Mesenchymal stem cell (in vitro differentiated cells and primary cell): ENCODE measurements around the gene PKD2L2.

ENCODE experiments used
- DNase-seq: peaks from one replicate; pipeline ENCODE4 v3.0.0-alpha.2; 2013
- H2AFZ ChIP-seq: one replicate; pipeline ENCODE4 v1.6.1; 2013; ENCODE audit warnings: low read depth, mild to moderate bottlenecking, control low read depth, inconsistent platforms, low read length, moderate library complexity
- H2AK5ac ChIP-seq: 2 replicates; pipeline ENCODE4 v1.6.1; 2013; ENCODE audit warnings: low read length, moderate library complexity, mild to moderate bottlenecking, inconsistent platforms; ENCODE audit not compliant: severe bottlenecking
- H2BK120ac ChIP-seq: one replicate; pipeline ENCODE4 v1.6.1; 2013; ENCODE audit warnings: low read depth, mild to moderate bottlenecking, inconsistent platforms, low read length, moderate library complexity
- H2BK12ac ChIP-seq, 2 experiments: one replicate each; pipeline ENCODE4 v1.6.1; 2013; ENCODE audit warnings: inconsistent platforms in 2 of 2, low read length in 2 of 2, mild to moderate bottlenecking in 2 of 2, moderate library complexity in 2 of 2, control low read depth in 1 of 2
- H2BK15ac ChIP-seq: one replicate; pipeline ENCODE4 v1.6.1; 2013; ENCODE audit warnings: mild to moderate bottlenecking, low read depth, inconsistent platforms; ENCODE audit not compliant: poor library complexity, severe bottlenecking
- H2BK5ac ChIP-seq: 2 replicates; pipeline ENCODE4 v1.6.1; 2013; ENCODE audit warnings: low read depth, mild to moderate bottlenecking, low read length, control low read depth, inconsistent platforms; ENCODE audit not compliant: poor library complexity, severe bottlenecking
- H3K14ac ChIP-seq, 2 experiments: one replicate each; pipeline ENCODE4 v1.6.1; 2013; ENCODE audit warnings: inconsistent platforms in 2 of 2, low read length in 2 of 2, control low read depth in 1 of 2, mild to moderate bottlenecking in 1 of 2, moderate library complexity in 1 of 2
- H3K18ac ChIP-seq, 2 experiments: one replicate each; pipeline ENCODE4 v1.6.1; 2013; ENCODE audit warnings: inconsistent platforms in 2 of 2, low read length in 2 of 2, control low read depth in 1 of 2, low read depth in 1 of 2, mild to moderate bottlenecking in 1 of 2
- H3K23ac ChIP-seq, 2 experiments: one replicate each; pipeline ENCODE4 v1.6.1; 2013; ENCODE audit warnings: inconsistent platforms in 2 of 2, low read length in 2 of 2, mild to moderate bottlenecking in 2 of 2, moderate library complexity in 2 of 2, control low read depth in 1 of 2
- H3K27ac ChIP-seq: 2 replicates; pipeline ENCODE4 v1.5.1; 2013; ENCODE audit warnings: mild to moderate bottlenecking, moderate library complexity, low read length, control low read depth, inconsistent platforms; ENCODE audit not compliant: poor library complexity, severe bottlenecking
- H3K27me3 ChIP-seq, 2 experiments: 2 replicates each; pipeline versions ENCODE4 v1.6.1 to v1.7.0; 2013; ENCODE audit warnings: low read length in 2 of 2, mild to moderate bottlenecking in 2 of 2, moderate library complexity in 2 of 2, control low read depth in 1 of 2, inconsistent platforms in 1 of 2; ENCODE audit not compliant: control insufficient read depth in 1 of 2, insufficient read depth in 1 of 2
- H3K36me3 ChIP-seq, 2 experiments: 2 replicates each; pipeline versions ENCODE4 v1.6.1 to v1.7.0; 2013; ENCODE audit warnings: low read length in 2 of 2, control low read depth in 1 of 2, inconsistent platforms in 1 of 2, low read depth in 1 of 2, mild to moderate bottlenecking in 1 of 2; ENCODE audit not compliant: insufficient read depth in 2 of 2, control insufficient read depth in 1 of 2
- H3K4ac ChIP-seq, 2 experiments: one replicate each; pipeline ENCODE4 v1.6.1; 2013; ENCODE audit warnings: inconsistent platforms in 2 of 2, low read length in 2 of 2, mild to moderate bottlenecking in 2 of 2, moderate library complexity in 2 of 2, control low read depth in 1 of 2, low read depth in 1 of 2
- H3K4me1 ChIP-seq: 2 replicates; pipeline ENCODE4 v1.6.1; 2013; ENCODE audit warnings: low read depth, low read length, control low read depth; ENCODE audit not compliant: control insufficient read depth, insufficient read depth
- H3K4me2 ChIP-seq: 2 replicates; pipeline ENCODE4 v1.6.1; 2013; ENCODE audit warnings: low read length, mild to moderate bottlenecking, inconsistent platforms; ENCODE audit not compliant: poor library complexity, severe bottlenecking
- H3K4me3 ChIP-seq, 2 experiments: 2 replicates each; pipeline versions ENCODE4 v1.5.1 to v1.7.0; 2013; ENCODE audit warnings: low read length in 2 of 2, mild to moderate bottlenecking in 2 of 2, control low read depth in 1 of 2, low read depth in 1 of 2; ENCODE audit not compliant: insufficient read depth in 1 of 2
- H3K79me1 ChIP-seq: replicated peaks from 2 replicates; pipeline ENCODE4 v1.6.1; 2013; ENCODE audit warnings: mild to moderate bottlenecking, control low read depth, low read length, inconsistent platforms; ENCODE audit not compliant: poor library complexity, severe bottlenecking
- H3K9ac ChIP-seq: 2 replicates; pipeline ENCODE4 v1.7.0; 2013; ENCODE audit warnings: mild to moderate bottlenecking, low read length, moderate library complexity
- H3K9me3 ChIP-seq: 2 replicates; pipeline ENCODE4 v1.7.0; 2013; ENCODE audit warnings: mild to moderate bottlenecking, low read length; ENCODE audit not compliant: control insufficient read depth
- H4K8ac ChIP-seq: one replicate; pipeline ENCODE4 v1.6.1; 2013; ENCODE audit warnings: inconsistent platforms, mild to moderate bottlenecking, low read length, moderate library complexity
- H4K91ac ChIP-seq: one replicate; pipeline ENCODE4 v1.6.1; 2013; ENCODE audit warnings: mild to moderate bottlenecking, low read length, inconsistent platforms
- WGBS: methylation state at CpG from one replicate; pipeline ENCODE4 v1.1.7; 2013; ENCODE audit warnings: mixed read lengths; 5-methylcytosine and 5-hydroxymethylcytosine counted together

Gene PKD2L2

DNA sequence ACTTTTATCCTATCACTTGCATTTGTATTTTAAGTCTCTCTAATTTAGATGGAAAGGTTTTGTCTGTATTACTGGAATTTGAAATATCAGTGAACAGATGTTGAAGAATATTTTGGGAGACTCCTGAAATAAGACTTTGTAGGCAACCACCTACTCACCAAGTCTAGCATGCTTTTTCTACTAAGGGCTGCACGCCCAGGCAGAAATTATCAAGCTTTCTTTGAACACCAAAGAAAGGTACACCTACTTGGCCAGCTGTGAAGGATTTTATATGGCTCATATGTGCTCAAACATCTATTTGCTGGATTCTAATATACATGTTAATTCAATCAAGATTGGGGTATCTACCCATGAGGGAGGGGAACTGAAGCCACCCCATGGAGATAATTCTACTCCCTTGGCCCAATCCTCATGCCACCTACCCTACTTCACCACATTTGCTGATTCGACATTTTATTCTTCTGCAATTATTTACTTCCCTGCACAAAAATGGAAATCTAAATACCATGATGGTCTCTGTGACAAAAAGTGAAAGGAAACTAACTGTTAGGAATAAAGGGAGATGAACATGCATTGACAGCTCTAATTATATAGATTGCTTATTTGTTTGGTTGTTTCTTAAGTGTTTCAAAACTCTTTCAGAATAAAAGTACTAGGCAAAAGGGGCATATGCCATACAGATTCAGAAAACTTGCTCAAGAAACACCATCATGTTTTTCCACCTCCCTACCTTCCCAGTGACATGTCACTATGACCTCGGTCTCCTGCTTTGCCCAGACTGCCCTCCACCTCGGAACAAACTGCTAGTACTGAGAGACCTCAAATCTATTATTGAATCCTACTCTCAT lies 22.5 kb upstream of the PKD2L2 start:
- Histone ChIP-seq H3K18ac (no peak overlapping the region), H4K91ac (no peak overlapping the region), H3K79me1 (no peaks in the 10 kb centered on the region), H2AFZ (no peak overlapping the region), H3K23ac (no peak overlapping the region), H2BK15ac (no peak overlapping the region), H3K14ac (no peak overlapping the region), H4K8ac (no peak overlapping the region), H3K9ac (no peak overlapping the region), H3K27ac (no peak overlapping the region), H3K4me1 (no peaks in the 10 kb centered on the region), H2BK120ac (no peak overlapping the region), H3K4me3 (no peak overlapping the region), H3K9me3 (no peaks in the 10 kb centered on the region), H2BK12ac (no peak overlapping the region), H3K4me2 (no peak overlapping the region), H3K36me3 (no peaks in the 10 kb centered on the region), H2AK5ac (no peak overlapping the region), H2BK5ac (no peak overlapping the region), H3K27me3 (peaks cover 0 to 5% of the 10 kb centered on the region in 2 experiments), H3K4ac (no peak overlapping the region)
- DNase-seq, result no peak
- WGBS, result 100% methylated on average over 2 of the region's 4 CpGs

DNA sequence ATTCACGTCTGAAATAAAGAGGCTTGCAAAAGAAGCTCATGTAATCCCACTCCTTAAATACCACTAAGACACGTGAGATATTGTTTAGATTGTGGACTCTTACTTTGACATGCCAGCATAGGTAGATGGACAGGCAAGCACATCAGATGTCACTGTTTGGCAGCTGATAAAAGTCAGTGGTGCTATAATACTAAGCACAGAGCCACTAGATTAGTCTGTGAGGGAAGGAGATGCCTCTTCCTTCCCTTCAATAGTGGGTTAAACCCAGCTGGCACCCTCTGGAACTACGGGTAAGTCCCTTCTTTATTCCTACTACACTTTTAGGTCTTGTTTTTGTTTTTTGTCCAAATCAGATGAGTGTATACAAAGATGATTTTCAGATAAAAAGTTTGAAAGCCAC lies 21.6 kb upstream of the PKD2L2 start, which contains the start of gene MYOT:
Gene MYOT (plus strand): TSS at position 197 of the 400 bp plus-strand sequence. CDS start 2,792 bp downstream, outside the sequence.
- 77% methylated on average over 2 of the region's 3 CpGs for WGBS
- H3K27ac ChIP-seq, result no peak within 1 kb of the TSS
- H3K14ac ChIP-seq, result no peak within 1 kb of the TSS
- no peak within 1 kb of the TSS for H2BK120ac ChIP-seq
- H2AK5ac ChIP-seq, result no peak within 1 kb of the TSS
- H3K4me3 ChIP-seq, result no peak within 1 kb of the TSS
- H4K91ac ChIP-seq, result no peak within 1 kb of the TSS
- no peaks in the 10 kb centered on the region for H3K36me3 ChIP-seq
- no peak within 1 kb of the TSS for H3K4ac ChIP-seq
- no peak within 1 kb of the TSS for H2BK12ac ChIP-seq
- no peak within 1 kb of the TSS for H3K9ac ChIP-seq
- no peaks in the 10 kb centered on the region for H3K9me3 ChIP-seq
- no peak within 1 kb of the TSS for H3K18ac ChIP-seq
- no peaks in the 10 kb centered on the region for H3K4me1 ChIP-seq
- H2BK15ac ChIP-seq, result no peak within 1 kb of the TSS
- H3K79me1 ChIP-seq, result no peaks in the 10 kb centered on the region
- H3K23ac ChIP-seq, result no peak within 1 kb of the TSS
- H2AFZ ChIP-seq, result no peak within 1 kb of the TSS
- DNase-seq, result no peak
- peaks cover 0 to 5% of the 10 kb centered on the region in 2 experiments for H3K27me3 ChIP-seq
- H3K4me2 ChIP-seq, result no peak within 1 kb of the TSS
- H2BK5ac ChIP-seq, result no peak within 1 kb of the TSS
- H4K8ac ChIP-seq, result no peak within 1 kb of the TSS

DNA sequence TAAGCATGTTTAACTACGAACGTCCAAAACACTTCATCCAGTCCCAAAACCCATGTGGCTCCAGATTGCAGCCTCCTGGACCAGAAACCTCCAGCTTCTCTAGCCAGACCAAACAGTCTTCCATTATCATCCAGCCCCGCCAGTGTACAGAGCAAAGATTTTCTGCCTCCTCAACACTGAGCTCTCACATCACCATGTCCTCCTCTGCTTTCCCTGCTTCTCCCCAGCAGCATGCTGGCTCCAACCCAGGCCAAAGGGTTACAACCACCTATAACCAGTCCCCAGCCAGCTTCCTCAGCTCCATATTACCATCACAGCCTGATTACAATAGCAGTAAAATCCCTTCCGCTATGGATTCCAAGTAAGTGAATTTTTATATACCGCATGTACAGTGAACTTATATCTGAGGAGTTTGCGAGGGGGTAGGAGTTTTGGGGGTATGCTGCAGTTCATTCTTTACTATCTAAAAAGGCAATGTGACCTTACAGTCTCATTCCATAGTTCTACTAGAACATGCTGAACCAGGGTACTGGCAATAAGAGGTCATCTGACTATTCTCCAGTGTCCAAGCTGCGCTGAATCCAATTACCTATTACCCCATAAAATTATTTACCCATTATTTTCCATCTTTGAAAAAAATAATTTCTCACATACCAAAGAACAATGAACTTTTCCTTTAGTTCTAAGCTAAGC lies 18.5 kb upstream of the PKD2L2 start:
- H2BK12ac ChIP-seq, result no peak overlapping the region
- no peaks in the 10 kb centered on the region for H3K4me1 ChIP-seq
- no peak overlapping the region for H4K91ac ChIP-seq
- WGBS, result 91% methylated on average over 6 of the region's 7 CpGs
- no peaks in the 10 kb centered on the region for H3K79me1 ChIP-seq
- no peak overlapping the region for H3K4ac ChIP-seq
- H3K36me3 ChIP-seq, result no peaks in the 10 kb centered on the region
- H2BK120ac ChIP-seq, result no peak overlapping the region
- H3K9me3 ChIP-seq, result no peaks in the 10 kb centered on the region
- no peak overlapping the region for H4K8ac ChIP-seq
- H3K27me3 ChIP-seq, result peaks cover 0 to 4% of the 10 kb centered on the region in 2 experiments
- H2BK15ac ChIP-seq, result no peak overlapping the region
- no peak overlapping the region for H3K18ac ChIP-seq
- H2BK5ac ChIP-seq, result no peak overlapping the region
- no peak overlapping the region for H3K4me2 ChIP-seq
- no peak overlapping the region for H3K14ac ChIP-seq
- no peak overlapping the region for H2AFZ ChIP-seq
- no peak overlapping the region for H3K27ac ChIP-seq
- no peak overlapping the region for H3K4me3 ChIP-seq
- H2AK5ac ChIP-seq, result no peak overlapping the region
- no peak for DNase-seq
- H3K9ac ChIP-seq, result no peak overlapping the region
- no peak overlapping the region for H3K23ac ChIP-seq

DNA sequence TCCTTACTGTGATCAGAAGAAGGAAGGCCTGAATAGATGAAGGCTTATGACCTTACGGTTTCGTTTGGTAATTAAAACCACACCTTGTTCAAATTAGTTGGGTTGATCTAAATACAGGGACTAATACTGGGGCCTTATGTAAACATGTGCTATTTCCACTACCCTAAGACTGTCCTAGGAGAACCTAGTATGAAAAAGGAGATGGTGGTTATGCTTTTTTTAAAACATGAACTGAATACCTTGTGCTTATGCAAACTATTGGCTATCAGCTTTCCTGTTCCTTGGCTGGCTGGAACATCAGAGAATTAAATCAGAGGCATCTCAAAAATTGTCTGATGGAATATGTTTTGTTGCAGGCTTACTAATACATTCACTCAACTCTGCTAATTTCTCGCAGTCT lies 17.7 kb upstream of the PKD2L2 start:
- no peak overlapping the region for H4K8ac ChIP-seq
- no peak overlapping the region for H3K18ac ChIP-seq
- WGBS, result 95% methylated on average over 2 of the region's 3 CpGs
- no peak overlapping the region for H3K4me3 ChIP-seq
- H2BK12ac ChIP-seq, result no peak overlapping the region
- no peaks in the 10 kb centered on the region for H3K79me1 ChIP-seq
- H3K14ac ChIP-seq, result no peak overlapping the region
- H3K4me1 ChIP-seq, result no peaks in the 10 kb centered on the region
- H2AK5ac ChIP-seq, result no peak overlapping the region
- no peak overlapping the region for H2AFZ ChIP-seq
- H2BK120ac ChIP-seq, result no peak overlapping the region
- H2BK15ac ChIP-seq, result no peak overlapping the region
- H3K36me3 ChIP-seq, result no peaks in the 10 kb centered on the region
- H3K4ac ChIP-seq, result no peak overlapping the region
- H3K27ac ChIP-seq, result no peak overlapping the region
- no peak overlapping the region for H3K23ac ChIP-seq
- H3K9me3 ChIP-seq, result no peaks in the 10 kb centered on the region
- no peak overlapping the region for H3K9ac ChIP-seq
- no peak overlapping the region for H2BK5ac ChIP-seq
- no peak overlapping the region for H3K4me2 ChIP-seq
- H3K27me3 ChIP-seq, result no peaks in the 10 kb centered on the region
- no peak for DNase-seq
- no peak overlapping the region for H4K91ac ChIP-seq
